GM19023 (cell line): Measurements from ENCODE around the gene PCLAF.
"Not testable (repeated sequence)": the region's sequence is repeated elsewhere in the genome, so short reads cannot be mapped to it uniquely, and the experiment has no call there.

ENCODE experiments used
- ATAC-seq: cut with Tn5 transposase; IDR thresholded peaks from one replicate; pipeline ENCODE4 v1.9.1; 2021; ENCODE audit warnings: mild to moderate bottlenecking, moderate library complexity; ENCODE audit not compliant: unreplicated experiment

PCLAF gene

GRCh38 chr15:64369078-64369607 lies 12.1 kb downstream of the PCLAF start:
- ATAC-seq = no peak

- ATAC-seq = no peak
Observed at GRCh38 chr15:64361259-64361658, 20.0 kb downstream of the PCLAF start.

GRCh38 chr15:64356710-64357040 lies 24.6 kb downstream of the PCLAF start:
- ATAC-seq = no peak

- peak; percentile 98 for ATAC-seq
Observed at GRCh38 chr15:64355944-64356709, 25.1 kb downstream of the PCLAF start, which contains the start of gene CSNK1G1. TSS of gene CSNK1G1 (minus strand) at chr15:64356173. CDS start at chr15:64300499, 55,674 bp downstream.

GRCh38 chr15:64355348-64355943 lies 25.8 kb downstream of the PCLAF start:
- ATAC-seq = peak; percentile 24

GRCh38 chr15:64354688-64355344 lies 26.4 kb downstream of the PCLAF start:
- ATAC-seq = no peak

- no peak for ATAC-seq
Observed at GRCh38 chr15:64351265-64351664, 30.0 kb downstream of the PCLAF start.

- ATAC-seq = no peak
Observed at GRCh38 chr15:64349375-64349774, 31.9 kb downstream of the PCLAF start.

- no peak for ATAC-seq
Observed at GRCh38 chr15:64348455-64348854, 32.8 kb downstream of the PCLAF start.

- not testable (repeated sequence) for ATAC-seq
Observed at GRCh38 chr15:64346242-64346641, 35.0 kb downstream of the PCLAF start.

- ATAC-seq = no peak
Observed at GRCh38 chr15:64344651-64345294, 36.5 kb downstream of the PCLAF start.

GRCh38 chr15:64343841-64344240 lies 37.4 kb downstream of the PCLAF start:
- no peak for ATAC-seq

- no peak for ATAC-seq
Observed at GRCh38 chr15:64343222-64343621, 38.0 kb downstream of the PCLAF start.

GRCh38 chr15:64341961-64342360 lies 39.3 kb downstream of the PCLAF start:
- ATAC-seq = no peak

- ATAC-seq = no peak
Observed at GRCh38 chr15:64340355-64340754, 40.9 kb downstream of the PCLAF start.

GRCh38 chr15:64337761-64338160 lies 43.5 kb downstream of the PCLAF start:
- ATAC-seq = no peak

- no peak for ATAC-seq
Observed at GRCh38 chr15:64333986-64334929, 47.0 kb downstream of the PCLAF start.

- no peak for ATAC-seq
Observed at GRCh38 chr15:64333516-64333915, 47.7 kb downstream of the PCLAF start.

GRCh38 chr15:64331668-64332067 lies 49.6 kb downstream of the PCLAF start:
- not testable (repeated sequence) for ATAC-seq

- not testable (repeated sequence) for ATAC-seq
Observed at GRCh38 chr15:64326975-64327374, 54.3 kb downstream of the PCLAF start.
